Putamen (tissue), 1 donor: ENCODE data around the gene BCKDHB.
A peak's percentile ranks its signal among the peaks of the same experiment; 100 is the strongest.
"Not testable (repeated sequence)": the region's sequence is repeated elsewhere in the genome, so short reads cannot be mapped to it uniquely, and the experiment has no call there.

Source experiments
- DNase-seq: peaks from one replicate; pipeline ENCODE4 v3.0.0-alpha.2; 2016; ENCODE audit warnings: low spot score

BCKDHB gene

DNA sequence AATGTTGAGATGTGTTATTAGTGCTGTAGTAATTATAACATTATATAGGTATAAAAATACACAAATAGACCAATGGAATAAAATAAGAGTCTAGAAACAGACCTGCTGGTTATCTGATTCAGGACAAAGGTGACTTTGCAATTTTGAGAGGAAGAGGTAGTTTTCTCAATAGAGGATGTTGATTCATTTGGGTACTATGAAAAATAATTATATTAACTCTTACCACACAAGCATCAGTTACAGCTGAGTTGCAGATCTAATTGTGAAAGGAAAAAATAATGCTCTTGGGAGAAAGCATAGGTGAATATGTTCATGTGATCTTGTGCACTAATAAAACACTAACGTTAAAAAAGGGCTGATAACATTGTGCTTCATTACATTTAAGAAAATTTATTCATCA, 103.0 kb downstream of the BCKDHB start:
- no peak for DNase-seq

DNA sequence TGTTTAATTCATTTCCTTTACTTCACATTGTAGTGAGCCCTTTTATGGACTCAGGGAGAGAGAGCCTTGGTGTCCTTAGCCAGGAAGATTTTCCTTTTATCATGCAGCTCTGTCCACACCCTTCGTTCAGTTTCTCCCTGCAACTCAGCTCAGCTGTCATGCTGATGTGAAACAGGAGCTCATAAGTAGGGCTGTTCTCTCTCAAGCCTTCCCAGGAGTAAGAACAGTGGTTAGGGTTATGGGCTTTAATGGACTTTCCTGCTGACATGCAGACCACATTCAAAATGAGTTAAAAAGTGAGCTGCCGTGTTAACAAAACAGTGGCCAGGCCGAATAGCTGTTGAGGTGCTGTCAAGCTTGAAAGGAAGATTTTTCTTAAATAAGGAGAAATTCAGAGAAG, 104.1 kb downstream of the BCKDHB start:
- DNase-seq: no peak

GRCh38 chr6:80211286-80211685, 104.8 kb downstream of the BCKDHB start:
- no peak for DNase-seq

DNA sequence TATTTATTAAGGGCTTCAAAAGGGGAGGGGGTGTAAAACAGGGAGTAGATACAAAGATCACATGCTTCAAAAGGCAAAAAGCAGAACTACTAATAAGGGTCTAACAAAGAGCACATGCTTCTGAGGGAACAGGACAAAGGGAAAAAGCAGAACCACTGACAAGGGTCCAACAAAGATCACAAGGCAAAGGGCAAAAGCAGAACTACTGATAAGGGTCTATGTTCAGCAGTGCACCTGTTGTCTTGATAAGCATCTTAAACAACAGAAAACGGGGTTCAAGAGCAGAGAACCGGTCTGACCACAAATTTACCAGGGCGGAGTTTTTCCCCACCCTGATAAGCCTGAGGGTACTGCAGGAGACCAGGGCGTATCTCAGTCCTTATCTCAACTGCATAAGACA, 105.4 kb downstream of the BCKDHB start:
- not testable (repeated sequence) for DNase-seq

GRCh38 chr6:80214436-80215022, 108.1 kb downstream of the BCKDHB start:
- DNase-seq: peak; percentile 25

- no peak for DNase-seq
Measured at GRCh38 chr6:80215063-80215462, 108.6 kb downstream of the BCKDHB start.

DNA sequence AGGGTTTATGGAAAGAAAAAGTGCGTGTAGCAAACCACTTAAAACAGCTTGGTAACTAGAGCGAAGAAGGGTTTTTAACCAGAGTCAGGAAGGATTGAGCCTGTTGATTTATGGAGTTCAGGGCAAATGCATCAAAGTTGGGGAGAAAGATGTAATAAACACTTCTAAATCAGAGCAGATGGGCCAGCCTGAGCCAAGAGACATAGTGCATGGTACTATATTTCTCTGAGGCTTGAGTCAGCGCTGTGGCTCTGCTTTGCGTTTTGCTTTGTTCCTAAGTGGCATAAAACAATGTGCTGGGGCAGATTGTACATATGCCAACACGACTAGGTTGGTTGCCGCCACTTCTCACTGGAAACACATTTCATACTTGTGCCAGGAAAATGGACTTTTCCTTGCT, 111.3 kb downstream of the BCKDHB start:
- no peak for DNase-seq

GRCh38 chr6:80223743-80224212, 117.3 kb downstream of the BCKDHB start:
- no peak for DNase-seq

DNA sequence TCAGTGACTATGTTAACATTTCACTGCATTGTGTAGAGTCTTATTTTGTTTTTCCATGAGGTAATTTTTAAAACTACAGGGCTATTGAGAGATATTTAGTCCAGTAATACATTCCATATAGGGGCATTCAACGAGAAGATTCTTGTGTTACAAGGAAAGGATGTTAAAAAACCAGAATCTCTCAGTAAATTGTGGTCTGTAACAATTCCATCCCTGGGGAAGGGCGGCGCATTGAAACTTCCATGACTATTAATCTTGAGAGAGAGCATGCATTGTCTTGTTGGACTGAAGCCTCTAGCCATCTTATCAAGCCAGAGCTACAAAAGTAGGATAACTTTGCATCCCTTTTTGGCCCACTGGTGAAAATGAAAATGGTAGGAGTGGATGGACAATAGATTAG, 119.7 kb downstream of the BCKDHB start:
- no peak for DNase-seq

DNA sequence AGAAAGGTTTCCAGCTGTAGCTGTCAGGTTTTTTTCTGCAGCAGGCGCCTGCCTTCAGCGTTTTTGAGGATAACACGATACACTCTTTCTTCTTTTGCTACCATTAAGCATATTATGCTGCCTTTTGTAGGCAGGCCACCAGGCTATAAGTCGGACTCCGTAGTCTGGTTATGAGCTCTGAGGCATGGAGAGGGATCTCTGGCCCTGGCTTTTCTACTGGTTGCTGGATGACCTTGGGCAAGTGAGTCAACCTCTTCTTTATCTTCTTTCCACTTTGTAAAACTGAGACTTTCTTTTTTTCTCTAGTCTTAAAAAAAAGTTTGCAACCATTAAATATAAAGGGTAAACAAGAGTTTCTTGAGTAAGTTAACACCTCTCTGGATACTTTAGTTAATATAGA, 120.2 kb downstream of the BCKDHB start:
- no peak for DNase-seq

- no peak for DNase-seq
Measured at GRCh38 chr6:80227545-80228105, 121.2 kb downstream of the BCKDHB start.

- no peak for DNase-seq
Measured at GRCh38 chr6:80233262-80233661, 126.8 kb downstream of the BCKDHB start.

DNA sequence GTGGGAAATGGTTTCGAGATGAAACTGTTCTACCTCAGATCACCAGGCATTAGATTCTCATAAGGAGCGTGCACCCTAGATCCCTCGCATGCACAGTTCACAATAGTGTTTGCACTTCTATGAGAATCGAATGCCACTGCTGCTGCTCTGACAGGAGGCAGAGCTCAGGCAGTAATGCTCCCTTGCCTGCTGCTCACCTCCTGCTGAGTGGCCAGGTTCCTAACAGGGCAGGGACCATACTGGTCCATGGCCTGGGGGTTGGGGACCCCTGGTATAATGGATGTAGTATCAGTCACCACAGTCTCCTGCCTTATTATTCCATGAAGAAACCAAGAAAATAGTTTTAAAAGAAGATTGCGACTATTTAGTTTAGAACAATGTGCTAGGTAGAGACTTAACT, 127.5 kb downstream of the BCKDHB start:
- no peak for DNase-seq

DNA sequence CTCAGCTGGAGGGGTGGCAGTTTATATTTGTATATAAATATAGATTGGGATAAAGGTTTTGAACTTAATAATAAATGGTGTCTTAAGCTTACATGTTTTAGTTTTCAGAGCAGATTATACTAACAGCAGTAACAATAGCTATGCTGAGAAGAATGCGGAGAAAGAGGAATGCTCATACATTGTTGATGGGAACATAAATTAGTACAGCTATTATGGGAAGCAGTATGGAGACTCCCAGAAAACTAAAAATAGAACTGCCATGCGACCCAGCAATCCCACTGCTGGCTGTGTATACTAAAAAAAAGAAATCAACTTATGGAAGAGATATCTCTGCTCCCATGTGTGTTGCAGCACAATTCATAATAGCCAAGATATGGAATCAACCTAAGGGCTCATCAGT, 127.9 kb downstream of the BCKDHB start:
- no peak for DNase-seq

DNA sequence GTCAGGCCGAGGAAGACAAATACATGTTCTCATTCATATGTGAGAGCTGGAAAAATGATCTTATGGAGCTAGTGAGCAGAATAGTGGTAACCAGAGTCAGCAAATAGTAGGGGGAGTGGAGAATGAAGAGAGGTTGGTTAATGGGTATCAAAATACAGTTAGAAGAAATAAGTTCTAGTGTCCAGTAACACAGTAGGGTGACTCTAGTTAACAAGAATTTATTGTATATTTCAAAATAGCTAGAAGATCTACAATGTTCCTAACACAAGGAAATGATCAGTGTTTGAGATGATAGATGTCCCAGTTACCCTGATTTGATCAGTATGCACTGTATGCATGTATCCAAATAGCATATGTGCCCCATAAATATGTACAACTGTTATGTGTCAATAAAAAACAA, 128.4 kb downstream of the BCKDHB start:
- DNase-seq: no peak

DNA sequence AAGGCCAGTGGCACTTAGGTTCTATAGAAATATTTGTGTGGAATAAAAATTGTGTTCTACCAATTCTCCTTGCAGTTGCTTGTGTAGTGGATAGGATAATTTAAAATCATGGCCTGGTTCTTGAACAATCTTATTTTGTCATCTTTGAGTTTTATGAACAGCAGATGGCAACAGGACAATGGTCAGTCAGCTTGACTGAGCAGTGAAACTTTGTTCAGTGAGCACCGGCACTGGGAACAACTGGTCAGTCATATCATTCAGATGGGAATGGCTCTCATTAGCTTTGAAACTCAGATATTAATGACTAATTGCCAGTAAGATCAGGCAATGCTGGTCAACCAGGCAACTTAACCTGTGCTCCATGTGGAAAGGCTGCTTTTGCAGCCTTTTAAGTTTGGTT, 129.2 kb downstream of the BCKDHB start:
- DNase-seq: no peak

DNA sequence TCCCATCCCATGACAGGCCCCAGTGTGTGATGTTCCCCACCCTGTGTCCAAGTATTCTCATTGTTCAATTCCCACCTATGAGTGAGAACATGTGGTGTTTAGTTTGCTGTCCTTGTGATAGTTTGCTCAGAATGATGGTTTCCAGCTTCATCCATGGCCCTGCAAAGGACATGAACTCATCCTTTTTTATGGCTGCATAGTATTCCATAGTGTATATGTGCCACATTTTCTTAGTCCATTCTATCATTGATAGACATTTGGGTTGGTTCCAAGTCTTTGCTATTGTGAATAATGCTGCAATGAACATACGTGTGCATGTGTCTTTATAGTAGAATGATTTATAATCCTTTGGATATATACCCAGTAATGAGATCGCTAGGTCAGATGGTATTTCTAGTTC, 132.3 kb downstream of the BCKDHB start:
- not testable (repeated sequence) for DNase-seq

GRCh38 chr6:80245043-80245442, 138.6 kb downstream of the BCKDHB start:
- no peak for DNase-seq

- DNase-seq: no peak
Measured at GRCh38 chr6:80249897-80250296, 143.4 kb downstream of the BCKDHB start.

DNA sequence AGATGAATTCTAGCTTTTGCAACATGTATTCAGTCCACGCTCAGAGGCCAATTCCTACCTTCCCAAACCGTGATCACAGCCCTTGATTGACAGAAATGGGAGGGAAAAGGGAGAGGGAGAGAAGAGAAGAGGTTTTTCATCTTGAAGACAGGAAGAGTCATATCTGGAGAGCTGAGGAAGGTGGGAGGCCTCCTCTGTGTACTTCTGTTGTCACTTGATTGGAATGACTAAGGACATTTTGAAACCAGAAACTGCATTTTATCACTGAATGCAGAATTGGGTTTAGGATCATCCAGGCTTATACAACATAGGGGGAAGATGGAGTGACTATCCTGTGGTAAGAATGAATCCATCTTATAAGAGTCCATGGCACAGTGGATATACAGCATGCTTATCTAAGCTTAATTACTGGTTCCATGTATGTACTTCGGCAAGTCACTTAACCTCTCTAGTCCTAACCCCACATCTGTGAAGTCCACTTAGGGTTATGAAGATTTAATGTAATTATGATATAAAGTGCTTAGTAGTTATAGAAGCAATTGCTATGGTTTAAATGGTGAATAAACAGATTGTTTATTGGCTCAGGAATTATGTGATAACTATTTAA, 144.0 kb downstream of the BCKDHB start:
- DNase-seq: no peak

DNA sequence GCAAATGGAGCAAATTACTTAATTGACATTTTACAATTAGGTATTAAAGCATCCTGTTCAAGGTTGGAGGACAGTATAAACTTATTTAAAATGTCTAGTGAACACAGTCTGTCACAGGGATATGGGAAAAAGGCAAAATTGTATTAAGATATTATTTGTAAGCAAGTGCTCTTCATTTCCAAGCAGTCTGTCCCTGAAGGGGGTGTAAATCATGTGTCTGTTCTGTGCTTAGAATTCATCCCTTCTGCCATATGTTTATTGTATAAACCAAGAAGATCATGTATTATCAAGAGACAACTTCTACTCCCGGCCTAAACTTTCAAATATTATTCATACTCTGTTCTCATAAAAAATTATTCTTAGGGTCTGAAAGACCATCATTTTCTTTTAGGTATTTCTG, 144.8 kb downstream of the BCKDHB start:
- no peak for DNase-seq

- no peak for DNase-seq
Measured at GRCh38 chr6:80254716-80255115, 148.2 kb downstream of the BCKDHB start.

- no peak for DNase-seq
Measured at GRCh38 chr6:80256691-80257090, 150.2 kb downstream of the BCKDHB start.

GRCh38 chr6:80259118-80259517, 152.6 kb downstream of the BCKDHB start:
- no peak for DNase-seq
